Measurements from ENCODE around the gene DNAH2.
"Not testable (repeated sequence)": the region's sequence is repeated elsewhere in the genome, so short reads cannot be mapped to it uniquely, and the experiment has no call there.

DNAH2 gene

DNA sequence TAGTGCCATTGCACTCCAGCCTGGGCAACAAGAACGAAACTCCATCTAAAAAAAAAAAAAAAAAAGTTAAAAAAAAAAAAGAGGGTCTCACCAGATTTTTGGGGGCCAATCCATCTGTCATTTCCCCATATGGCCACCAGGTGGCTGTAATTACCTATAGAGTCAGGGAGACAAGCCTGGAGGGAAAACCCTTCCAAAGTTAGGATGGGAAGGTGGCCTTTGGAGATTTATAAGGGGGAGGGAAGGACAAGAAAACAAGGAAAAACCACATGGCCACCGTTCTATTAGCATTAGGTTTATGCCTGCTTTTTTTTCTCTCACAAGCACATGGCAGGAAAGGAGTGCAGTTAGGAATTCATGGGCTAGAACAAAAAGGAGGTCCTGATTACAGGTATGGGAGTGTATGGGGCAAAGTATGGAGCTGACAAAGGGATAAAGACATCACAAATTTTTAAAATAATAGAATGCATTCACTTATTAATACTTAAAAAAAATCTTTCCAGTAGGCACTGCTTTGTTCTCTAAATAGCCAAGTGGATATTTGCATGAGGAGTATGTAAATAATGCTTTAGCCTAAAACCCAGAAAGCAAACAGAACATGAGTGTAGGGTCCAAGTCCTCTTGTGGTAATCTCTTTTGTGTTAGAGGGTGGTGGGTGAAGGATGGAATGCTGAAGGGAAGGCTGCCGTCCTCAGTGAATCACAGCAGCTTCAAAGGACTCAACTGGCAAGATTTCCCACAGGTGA is 145.3 kb downstream of the DNAH2 start:
- FAIRE-seq (no peak), DNase-seq (ENCODE audit: insufficient read length, low spot score) (no peak)

DNA sequence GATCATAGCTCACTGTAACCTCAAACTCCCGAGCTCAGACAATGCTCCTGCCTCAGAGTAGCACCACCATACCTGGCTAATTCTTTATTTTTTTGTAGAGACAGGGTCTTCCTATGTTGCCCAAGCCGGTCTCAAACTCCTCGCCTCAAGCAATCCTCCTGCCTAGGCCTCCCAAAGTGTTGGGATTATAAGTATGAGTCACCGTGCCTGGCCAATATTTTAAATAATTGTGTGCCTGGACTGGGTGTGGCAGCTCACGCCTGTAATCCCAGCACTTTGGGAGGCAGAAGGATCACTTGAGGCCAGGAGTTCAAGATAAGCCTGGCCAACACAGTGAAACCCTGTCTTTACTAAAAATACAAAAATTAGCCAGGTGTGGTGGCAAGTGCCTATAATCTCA is 146.8 kb downstream of the DNAH2 start:
- FAIRE-seq; DNase-seq (ENCODE audit: insufficient read length, low spot score): not testable (repeated sequence)

DNA sequence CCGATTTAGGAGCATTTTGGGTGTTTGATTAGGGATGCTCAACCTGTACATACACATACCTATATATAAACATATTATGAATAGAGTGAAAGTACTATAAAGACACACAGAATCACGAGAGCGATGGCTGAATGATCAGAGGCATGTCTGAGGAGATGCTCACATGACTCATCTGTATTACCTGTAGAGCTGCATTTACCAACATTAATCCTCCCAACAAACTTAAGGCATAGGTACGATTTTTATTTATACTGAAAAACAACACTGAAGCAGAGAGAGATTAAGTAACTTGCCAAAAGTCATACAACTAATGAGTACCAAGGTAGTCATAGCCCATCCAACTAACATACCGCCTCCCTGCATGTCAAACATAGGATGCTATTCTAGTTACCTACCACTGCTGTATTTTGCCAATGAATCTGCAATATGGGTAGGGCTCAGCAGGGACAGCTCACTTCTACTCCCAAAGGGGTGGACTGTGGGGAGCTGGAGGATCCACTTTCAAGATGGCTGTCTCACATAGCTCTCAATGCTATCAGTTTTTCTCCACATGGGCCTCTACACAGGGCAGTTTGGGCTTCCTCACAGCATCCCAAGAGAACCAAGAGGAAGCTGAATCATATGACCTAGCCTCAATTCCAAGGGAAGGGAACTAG is 147.6 kb downstream of the DNAH2 start:
- FAIRE-seq: no peak
- no peak for DNase-seq (ENCODE audit: insufficient read length, low spot score)

DNA sequence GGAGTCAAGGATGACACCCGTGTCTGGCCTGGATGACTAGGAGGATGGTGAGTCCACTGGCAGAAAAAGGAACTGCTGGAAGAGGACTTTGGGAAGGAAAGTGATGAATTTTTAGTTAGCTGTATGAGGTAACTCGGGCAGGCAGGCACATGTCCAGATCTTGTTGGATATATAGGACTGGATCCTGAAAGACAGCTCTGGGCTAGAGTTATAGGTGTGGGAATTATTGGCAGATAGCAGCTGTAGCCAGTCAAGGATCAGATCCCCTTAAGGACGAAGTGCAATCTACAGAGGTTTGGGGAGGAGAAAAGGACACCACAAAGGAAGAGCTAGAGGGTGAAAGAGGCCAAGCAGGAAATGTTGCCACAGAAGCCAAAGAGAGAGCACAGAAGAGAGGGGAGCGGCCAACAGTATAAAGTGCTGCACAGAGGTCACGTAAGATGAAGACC is 150.4 kb downstream of the DNAH2 start:
- DNase-seq (ENCODE audit: insufficient read length, low spot score) (no peak), FAIRE-seq (no peak)

DNA sequence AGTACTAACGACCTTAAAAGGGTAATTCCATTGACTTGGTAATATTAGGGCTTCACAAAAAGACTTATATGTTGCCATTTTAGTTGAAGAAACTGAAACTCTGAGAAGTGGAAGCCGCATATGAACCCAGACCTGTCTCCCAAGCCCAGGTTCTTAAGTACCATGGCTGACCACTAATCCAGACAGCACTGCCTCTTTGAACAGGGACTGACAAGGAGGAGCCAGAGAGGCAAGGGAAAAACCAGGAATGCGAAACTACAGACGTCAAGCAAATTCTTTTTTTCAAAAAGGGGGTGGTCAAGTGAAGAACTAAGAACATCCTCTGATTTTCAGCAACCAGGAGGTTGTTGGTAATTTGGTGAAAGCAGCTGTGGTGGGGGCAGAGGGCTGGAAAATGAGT is 155.5 kb downstream of the DNAH2 start:
- FAIRE-seq (no peak), DNase-seq (ENCODE audit: insufficient read length, low spot score) (no peak)

DNA sequence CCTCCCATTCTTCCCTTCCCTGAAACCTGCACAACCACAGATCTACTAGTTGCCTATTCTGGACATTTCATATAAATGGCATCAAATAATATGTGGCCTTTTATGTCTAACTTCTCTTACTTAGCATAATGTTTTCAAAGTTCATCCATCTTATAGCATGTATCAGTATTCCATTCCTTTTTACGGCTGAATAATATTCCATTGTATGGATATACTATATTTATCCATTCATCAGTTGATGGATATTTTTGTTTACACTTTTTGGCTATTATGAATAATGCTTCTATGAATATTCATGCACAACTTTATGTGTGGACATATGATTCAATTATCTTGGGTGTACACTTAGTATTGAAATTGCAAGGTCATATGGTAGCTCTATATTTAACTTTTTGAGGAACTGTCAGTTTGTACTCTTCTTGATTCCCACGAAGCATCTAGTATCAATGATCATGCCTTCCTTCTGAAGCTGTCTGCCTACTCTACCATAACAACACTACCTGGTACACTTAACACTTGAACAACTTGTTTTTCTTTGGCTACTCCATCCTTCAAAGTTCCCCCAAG is 158.3 kb downstream of the DNAH2 start:
- no peak for DNase-seq (ENCODE audit: insufficient read length, low spot score)
- peak; percentile 51 for FAIRE-seq

DNA sequence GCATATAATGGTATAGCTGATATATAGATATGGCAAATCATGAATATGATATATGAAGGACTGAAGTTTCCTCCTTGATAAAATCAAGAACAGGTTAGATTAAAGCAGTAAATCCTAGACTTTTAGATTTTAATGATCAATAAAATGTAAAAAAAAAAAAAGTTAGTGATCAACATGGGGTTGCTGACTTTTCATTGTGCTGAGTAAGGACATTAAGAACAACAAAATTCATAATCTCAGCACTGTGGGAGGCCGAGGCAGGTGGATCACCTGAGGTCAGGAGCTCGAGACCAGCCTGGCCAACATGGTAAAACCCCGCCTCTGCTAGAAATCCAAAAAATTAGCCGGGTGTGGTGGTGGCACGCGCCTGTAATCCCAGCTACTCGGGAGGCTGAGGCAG is 160.7 kb downstream of the DNAH2 start:
- FAIRE-seq (no peak), DNase-seq (ENCODE audit: insufficient read length, low spot score) (no peak)

DNA sequence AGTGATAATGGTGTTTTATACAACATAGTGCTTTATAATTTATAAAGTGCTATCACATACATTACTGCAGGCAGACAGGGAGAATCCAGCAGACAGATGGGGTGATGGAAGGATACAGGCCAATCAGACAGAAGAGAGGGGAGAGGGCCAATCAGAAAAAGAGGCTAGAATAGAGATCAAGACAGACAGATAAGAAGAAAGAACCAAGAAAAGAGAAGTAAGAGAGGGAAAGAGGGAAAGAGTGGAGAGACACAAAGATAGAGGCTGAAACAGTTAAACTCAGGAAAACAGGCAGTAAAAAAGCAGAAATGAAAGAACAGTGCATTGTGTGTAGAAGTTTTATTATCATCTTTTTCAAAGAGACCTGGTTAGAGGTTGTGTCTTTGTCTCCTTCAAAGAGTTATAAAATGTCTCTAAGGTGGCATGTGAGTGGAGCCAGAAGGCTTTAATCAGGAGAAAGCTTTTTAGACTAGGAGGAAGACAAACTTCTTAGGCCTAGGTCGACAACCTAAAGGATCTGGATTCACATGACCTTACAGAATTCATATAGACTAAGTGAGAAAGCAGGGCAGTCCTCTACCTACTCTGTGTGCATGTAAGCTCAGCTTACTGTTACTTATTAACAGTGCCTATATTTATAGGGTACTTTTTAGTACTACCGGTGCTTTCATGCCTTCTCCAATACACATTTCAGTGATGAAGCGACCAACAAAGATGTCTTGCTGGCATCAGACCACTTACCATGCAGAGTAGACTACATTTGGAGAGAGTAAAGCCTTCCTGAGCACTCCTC is 162.7 kb downstream of the DNAH2 start:
- peak; percentile 90 for FAIRE-seq
- no peak for DNase-seq (ENCODE audit: insufficient read length, low spot score)

DNA sequence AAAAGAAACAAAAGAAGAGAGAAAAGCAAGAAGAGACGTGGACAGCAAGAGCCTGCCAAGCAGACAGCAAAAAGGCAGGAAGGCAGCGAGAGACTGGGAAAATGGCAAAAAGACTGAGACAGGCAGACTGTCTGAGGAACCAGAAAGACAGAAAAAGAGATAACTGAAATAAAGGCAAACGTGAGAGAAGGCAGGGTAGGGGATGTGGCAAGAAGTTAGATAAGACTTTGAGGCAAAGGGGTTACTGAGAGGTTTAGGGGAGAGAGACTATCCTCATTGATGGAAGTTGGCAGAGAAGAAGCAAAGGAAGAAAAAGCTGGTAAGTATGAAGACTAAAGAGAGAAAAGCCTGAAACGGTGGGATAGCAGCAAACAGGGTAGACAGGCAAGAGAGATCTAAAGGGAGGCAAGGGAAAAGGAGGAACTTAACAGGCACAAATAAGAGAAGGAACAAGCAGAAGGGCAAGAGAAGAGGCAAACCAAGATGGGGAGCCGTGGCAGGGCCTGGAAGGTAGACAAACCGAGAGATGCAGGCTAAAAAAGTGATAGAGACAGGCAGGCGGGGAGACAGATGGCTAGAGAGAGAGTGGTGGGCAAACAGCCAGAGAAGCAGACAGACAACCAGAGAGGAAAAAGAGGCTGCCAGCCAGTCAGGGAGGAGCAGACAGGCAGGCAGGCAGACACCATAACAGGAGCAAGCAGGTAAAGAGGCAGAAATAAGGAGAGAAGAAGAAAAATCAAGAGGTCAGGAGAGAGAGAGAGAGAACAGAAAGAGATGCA is 163.9 kb downstream of the DNAH2 start:
- no peak for DNase-seq (ENCODE audit: insufficient read length, low spot score)

DNA sequence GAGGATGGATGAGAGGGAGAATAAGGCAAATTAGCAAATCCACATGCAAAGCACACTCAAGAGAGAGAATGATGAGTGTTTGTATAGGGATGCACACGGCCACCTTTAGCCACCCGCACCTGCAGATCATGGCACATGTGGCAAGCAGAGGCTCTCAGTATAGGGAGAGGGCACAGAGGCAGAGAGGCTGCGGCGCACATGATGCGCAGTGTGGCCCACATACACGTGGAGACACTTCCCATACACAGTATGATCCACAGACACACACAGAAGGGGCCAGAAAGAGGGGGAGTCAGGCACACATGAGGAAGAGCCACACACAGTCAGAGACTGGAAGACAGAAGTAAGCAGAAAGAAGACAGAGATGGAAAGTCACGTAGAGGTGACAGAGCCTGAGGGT is 164.5 kb downstream of the DNAH2 start:
- DNase-seq (ENCODE audit: insufficient read length, low spot score): no peak
- peak; percentile 28 for FAIRE-seq

More for the DNA sequence above, 163.9 kb downstream of the DNAH2 start:
- peak; percentile 4 for FAIRE-seq

DNA sequence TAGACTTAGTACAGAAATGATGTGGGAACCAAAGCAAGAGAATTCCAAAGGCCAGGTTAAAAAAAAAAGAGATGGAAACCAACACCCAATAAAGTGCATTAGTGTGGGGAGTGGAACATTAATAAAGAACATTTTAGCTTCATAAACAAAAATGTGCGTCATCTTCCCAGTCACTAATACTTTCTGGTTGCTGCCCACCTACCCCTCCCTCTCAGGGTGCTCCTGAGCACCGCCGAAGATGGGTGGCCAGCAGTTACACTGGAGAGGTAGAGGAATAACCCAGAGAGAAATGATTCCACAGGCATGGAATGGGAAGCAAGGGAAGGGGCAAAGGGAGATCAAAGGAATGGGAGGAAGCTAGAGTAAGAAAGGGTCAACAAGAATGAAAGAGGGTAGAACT is 165.1 kb downstream of the DNAH2 start:
- FAIRE-seq (no peak), DNase-seq (ENCODE audit: insufficient read length, low spot score) (no peak)

All from GM19239 (cell line).